Skeletal muscle satellite cell (primary cell): ENCODE data around the gene RHAG. TPM values are rescaled to one million over a fixed set of nuclear protein-coding genes. Genes with fewer than 3 reads are reported as not detected.
"Not testable (repeated sequence)": the region's sequence is repeated elsewhere in the genome, so short reads cannot be mapped to it uniquely, and the experiment has no call there.

ENCODE experiments used
- H3K27me3 ChIP-seq: 2 replicates; pipeline ENCODE4 v1.7.0; 2013; ENCODE audit warnings: low read length; ENCODE audit not compliant: control insufficient read depth, insufficient read depth
- H3K36me3 ChIP-seq: 2 replicates; pipeline ENCODE4 v1.7.0; 2013; ENCODE audit warnings: mild to moderate bottlenecking, control low read depth, low read length; ENCODE audit not compliant: insufficient read depth
- H3K4me1 ChIP-seq: 2 replicates; pipeline ENCODE4 v1.7.0; 2013; ENCODE audit warnings: low read length; ENCODE audit not compliant: control insufficient read depth, insufficient read depth
- H3K4me2 ChIP-seq: 2 replicates; pipeline ENCODE4 v1.7.0; 2013; ENCODE audit warnings: mild to moderate bottlenecking, low read length
- H3K4me3 ChIP-seq: 2 replicates; pipeline ENCODE4 v1.7.0; 2013; ENCODE audit warnings: low read length
- H3K9ac ChIP-seq: 2 replicates; pipeline ENCODE4 v1.7.0; 2013; ENCODE audit warnings: mild to moderate bottlenecking, low read depth, low read length, moderate library complexity
- H3K9me3 ChIP-seq: replicated peaks from 2 replicates; pipeline ENCODE4 v1.7.0; 2013; ENCODE audit warnings: mild to moderate bottlenecking, control low read depth, low read length
- total RNA-seq: library from RNA; depleted of rRNA; stranded (reverse); fragments of >200 nt; gene quantifications from 2 replicates; pipeline ENCODE4 v1.2.3, GENCODE V29; 2012; rRNA removed

RHAG gene
- not detected in 2 replicates for total RNA-seq

DNA sequence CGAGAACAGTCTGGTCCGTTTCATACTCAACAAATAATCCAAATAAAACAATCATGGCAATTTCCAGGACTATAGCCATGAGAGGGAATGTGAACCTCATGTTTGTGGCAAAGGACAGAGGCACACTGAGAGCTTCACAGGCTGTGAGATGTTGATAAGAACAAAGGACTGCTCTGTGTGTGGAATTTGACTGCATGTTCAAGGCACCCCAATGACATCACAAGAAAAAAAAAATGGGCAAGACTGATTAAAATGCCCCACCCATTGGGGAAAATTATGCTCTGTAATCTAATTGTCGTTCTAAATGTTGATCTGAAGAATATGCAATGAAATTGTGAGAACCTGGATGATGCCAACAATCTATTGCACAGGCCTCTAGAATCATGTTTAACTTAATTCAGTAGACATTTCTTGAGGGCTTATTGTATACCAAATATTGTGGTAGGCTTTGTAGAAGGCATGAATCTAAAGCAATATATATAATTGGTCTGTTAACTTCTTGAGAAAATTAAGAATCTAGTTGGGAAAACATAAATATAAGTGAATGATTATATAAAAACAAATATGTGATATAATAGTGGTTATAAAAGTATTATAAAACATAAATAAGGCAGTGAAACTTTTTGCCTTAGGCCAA is at the start of gene RHAG:
TSS of gene RHAG (minus strand) at position 127 of the 637 bp plus-strand sequence. CDS start at position 100, 27 bp downstream.
- no peaks in the 10 kb centered on the region for H3K36me3 ChIP-seq
- no peaks in the 10 kb centered on the region for H3K27me3 ChIP-seq
- no peaks in the 10 kb centered on the region for H3K9me3 ChIP-seq
- H3K9ac ChIP-seq: no peak within 1 kb of the TSS
- no peaks in the 10 kb centered on the region for H3K4me1 ChIP-seq
- H3K4me2 ChIP-seq: no peak within 1 kb of the TSS
- H3K4me3 ChIP-seq: no peak within 1 kb of the TSS

DNA sequence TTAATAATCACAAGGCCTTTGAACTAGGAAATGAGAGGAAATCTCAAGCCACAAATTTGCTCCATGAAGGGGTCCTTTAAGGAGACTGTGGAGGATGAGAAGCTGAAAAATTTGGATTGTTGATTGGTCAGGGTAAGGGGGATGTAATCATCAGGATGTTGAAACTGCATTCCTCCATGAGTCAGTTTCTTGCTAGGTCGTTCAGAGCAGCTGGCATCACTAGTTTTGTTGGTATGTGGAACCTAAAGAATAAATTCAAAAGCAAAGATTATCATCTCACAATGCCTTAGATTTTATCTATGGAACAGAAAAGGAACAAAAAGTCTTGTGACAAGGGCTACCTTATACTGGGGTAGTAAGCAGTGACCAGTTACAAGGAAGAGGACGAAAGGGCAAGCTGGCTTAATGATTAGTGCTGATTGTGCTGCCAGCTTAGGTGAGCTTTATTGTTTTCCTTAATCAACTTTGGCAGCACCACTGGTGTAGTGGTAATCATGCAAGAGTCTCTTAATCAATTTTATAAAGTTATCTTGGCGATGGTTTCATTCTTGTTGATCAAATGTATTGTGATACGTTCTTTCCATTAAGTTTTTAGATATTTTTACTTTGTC is 40.1 kb upstream of the RHAG start:
- H3K9me3 ChIP-seq: no peaks in the 10 kb centered on the region
- no peaks in the 10 kb centered on the region for H3K27me3 ChIP-seq
- no peak overlapping the region for H3K4me2 ChIP-seq
- no peaks in the 10 kb centered on the region for H3K36me3 ChIP-seq
- no peaks in the 10 kb centered on the region for H3K4me1 ChIP-seq
- H3K9ac ChIP-seq: no peak overlapping the region
- H3K4me3 ChIP-seq: no peak overlapping the region

DNA sequence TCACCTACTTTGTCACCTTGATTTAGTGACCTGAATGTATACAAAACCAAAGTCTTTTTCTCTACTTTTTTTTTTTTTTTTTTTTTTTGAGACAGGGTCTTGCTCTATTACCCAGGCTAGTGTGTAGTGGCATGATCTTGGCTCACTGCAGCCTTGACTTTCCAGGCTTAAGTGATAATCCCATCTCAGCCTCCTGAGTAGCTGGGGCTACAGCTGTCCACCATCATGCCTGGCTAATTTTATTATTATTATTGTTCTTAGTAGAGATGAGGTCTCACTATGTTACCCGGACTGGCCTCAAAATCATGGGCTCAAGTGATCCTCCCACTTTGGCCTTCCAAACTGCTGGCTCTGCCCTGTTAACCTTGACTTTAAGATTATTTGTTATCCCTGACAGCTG is 39.2 kb upstream of the RHAG start:
- Histone ChIP-seq H3K4me3 (no peak overlapping the region), H3K4me2 (no peak overlapping the region), H3K9me3 (no peaks in the 10 kb centered on the region), H3K9ac (no peak overlapping the region), H3K4me1 (no peaks in the 10 kb centered on the region), H3K27me3 (no peaks in the 10 kb centered on the region), H3K36me3 (no peaks in the 10 kb centered on the region)

DNA sequence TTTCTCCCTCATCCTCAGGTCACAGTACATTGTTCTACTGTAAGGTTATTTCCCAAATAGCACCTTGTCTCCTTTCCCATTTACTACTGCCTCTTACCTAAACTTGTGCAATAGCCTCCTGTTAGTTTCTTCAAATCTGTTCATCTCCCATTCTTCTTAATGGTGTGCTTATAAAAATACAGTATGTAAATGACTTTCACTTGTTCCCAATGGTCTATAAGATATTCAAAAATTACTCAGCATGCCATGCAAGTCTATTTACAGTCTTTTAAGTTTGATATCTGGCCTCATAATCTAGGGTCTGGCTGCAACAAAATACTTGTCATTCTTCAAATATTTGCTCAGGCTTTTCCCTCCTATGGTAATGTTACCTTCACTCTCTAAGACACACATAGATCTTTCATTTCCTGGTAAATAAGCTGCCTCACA is 31.5 kb upstream of the RHAG start:
- H3K36me3 ChIP-seq: no peaks in the 10 kb centered on the region
- H3K27me3 ChIP-seq: no peaks in the 10 kb centered on the region

DNA sequence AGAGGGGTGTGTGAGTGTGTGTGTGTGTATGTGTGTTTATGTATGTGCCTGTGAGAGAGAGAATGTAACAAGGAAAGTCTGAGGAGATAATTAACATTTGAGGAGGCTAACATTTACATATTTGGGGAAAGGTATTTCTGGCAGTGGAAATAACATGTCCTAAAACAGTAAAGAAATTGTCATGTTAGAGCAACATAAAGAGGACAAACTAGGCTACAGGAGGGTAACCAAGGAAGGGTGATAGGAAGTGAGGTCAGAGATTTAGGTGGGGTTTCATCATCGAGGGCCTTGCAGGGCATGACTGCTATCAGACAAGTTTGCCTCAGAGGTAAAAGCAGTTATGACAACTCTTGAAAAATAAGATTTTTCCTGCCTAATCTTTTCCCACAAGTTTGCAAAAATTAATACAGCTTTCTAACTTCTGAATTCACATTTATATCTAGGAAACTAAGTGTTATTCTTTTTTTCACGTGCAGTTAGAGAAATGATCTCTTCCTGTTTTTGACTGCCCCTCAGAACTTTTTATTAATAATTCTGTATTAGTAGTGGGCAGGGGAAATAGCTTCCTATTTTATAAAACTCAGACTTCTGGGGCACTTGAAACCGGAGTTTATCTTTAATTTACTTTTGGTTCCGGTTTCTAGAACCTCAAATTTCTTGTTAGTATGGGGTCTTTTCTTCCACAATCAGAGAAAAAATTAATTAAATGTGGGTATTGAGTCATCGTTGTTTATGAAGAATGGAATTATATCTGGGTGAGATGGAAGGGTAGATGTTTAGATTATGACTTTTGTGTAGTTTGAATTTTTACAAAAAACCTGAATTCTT is 30.5 kb upstream of the RHAG start:
- Histone ChIP-seq H3K4me3 (no peak overlapping the region), H3K9ac (no peak overlapping the region), H3K9me3 (no peaks in the 10 kb centered on the region), H3K27me3 (no peaks in the 10 kb centered on the region), H3K36me3 (no peaks in the 10 kb centered on the region), H3K4me2 (no peak overlapping the region), H3K4me1 (no peaks in the 10 kb centered on the region)

More for the DNA sequence above, 31.5 kb upstream of the RHAG start:
- H3K4me1 ChIP-seq: no peaks in the 10 kb centered on the region
- no peak overlapping the region for H3K4me2 ChIP-seq
- no peak overlapping the region for H3K9ac ChIP-seq
- no peaks in the 10 kb centered on the region for H3K9me3 ChIP-seq
- H3K4me3 ChIP-seq: no peak overlapping the region

DNA sequence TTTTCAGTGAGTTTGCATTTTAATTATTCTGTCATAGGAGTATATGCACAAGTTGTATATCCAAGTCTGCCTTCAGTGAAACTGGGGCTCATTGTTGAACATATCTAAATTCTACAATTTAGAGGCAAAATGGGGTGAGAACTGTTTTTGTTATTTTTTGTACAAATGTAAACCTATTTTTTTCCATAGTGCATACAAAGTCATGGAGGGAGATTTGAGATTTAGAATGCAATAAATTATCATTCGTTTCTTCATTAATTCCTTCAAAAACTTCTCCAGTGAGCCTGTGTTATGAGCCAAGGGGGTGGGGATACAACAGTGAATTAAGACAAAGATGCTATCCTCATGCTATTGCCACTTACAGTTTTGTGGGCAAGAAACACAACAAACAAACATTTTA is 29.8 kb upstream of the RHAG start:
- H3K36me3 ChIP-seq: no peaks in the 10 kb centered on the region
- H3K4me3 ChIP-seq: no peak overlapping the region
- H3K4me1 ChIP-seq: no peaks in the 10 kb centered on the region
- H3K4me2 ChIP-seq: no peak overlapping the region
- no peaks in the 10 kb centered on the region for H3K27me3 ChIP-seq
- H3K9ac ChIP-seq: no peak overlapping the region
- H3K9me3 ChIP-seq: no peaks in the 10 kb centered on the region

DNA sequence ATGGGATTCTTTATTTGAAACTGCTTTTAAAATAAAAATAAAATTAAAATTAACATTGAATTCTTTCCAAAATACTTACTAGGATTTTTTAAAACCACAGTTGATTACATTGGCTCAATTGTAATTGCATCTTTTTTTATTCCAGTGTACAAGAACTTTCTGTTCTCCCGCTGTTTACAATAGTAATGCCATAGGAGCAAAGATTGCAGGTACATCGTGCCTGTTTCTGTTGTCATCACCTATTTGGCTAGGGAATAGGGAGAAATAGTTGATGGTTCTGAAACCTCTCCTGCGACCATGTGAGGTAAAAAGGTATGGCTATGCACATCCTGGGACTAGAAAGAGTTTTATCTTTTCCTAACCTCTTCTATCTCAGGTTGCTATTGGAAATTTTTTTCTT is 28.2 kb upstream of the RHAG start:
- H3K9me3 ChIP-seq: no peaks in the 10 kb centered on the region
- H3K4me3 ChIP-seq: no peak overlapping the region
- H3K4me1 ChIP-seq: no peaks in the 10 kb centered on the region
- no peaks in the 10 kb centered on the region for H3K36me3 ChIP-seq
- H3K4me2 ChIP-seq: no peak overlapping the region
- H3K9ac ChIP-seq: no peak overlapping the region
- no peaks in the 10 kb centered on the region for H3K27me3 ChIP-seq

DNA sequence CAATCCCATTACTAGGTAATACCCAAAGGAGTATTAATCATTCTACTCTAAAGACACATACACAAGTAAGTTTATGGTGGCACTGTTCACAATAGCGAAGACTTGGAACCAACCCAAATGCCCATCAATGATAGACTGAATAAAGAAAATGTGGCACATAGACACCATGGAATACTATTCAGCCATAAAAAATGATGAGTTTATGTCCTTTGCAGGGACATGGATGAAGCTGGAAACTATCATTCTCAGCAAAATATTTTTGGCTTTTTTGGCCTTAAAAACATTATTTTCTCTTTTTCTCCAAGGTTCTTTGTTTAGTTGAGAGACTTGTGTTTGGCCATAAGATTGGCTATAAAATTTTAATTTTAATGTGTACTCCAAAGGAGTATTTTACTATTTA is 27.4 kb upstream of the RHAG start:
- H3K27me3 ChIP-seq, H3K4me3 ChIP-seq, H3K4me1 ChIP-seq, H3K9ac ChIP-seq, H3K4me2 ChIP-seq, H3K9me3 ChIP-seq, H3K36me3 ChIP-seq: not testable (repeated sequence)

DNA sequence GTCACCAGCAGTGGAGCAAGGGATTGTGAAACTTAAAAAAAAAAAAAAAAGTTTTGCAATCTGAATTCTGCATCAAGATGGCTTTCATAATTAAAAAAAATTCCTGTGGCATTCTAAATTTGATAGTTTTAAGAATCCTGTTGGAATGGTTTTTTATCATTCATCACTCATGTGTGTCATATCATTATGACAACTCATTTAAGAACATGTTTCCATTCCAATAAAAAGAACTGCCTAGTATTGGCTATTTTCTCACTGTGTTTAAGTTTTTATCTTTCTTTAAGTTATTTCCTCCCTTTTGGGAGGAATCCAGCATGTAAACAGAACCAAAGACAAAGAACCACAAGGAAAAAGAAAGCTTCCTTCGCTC is 26.2 kb upstream of the RHAG start:
- no peak overlapping the region for H3K4me2 ChIP-seq
- H3K27me3 ChIP-seq: no peaks in the 10 kb centered on the region
- no peaks in the 10 kb centered on the region for H3K4me1 ChIP-seq
- no peak overlapping the region for H3K4me3 ChIP-seq
- no peaks in the 10 kb centered on the region for H3K9me3 ChIP-seq
- no peak overlapping the region for H3K9ac ChIP-seq
- no peaks in the 10 kb centered on the region for H3K36me3 ChIP-seq

DNA sequence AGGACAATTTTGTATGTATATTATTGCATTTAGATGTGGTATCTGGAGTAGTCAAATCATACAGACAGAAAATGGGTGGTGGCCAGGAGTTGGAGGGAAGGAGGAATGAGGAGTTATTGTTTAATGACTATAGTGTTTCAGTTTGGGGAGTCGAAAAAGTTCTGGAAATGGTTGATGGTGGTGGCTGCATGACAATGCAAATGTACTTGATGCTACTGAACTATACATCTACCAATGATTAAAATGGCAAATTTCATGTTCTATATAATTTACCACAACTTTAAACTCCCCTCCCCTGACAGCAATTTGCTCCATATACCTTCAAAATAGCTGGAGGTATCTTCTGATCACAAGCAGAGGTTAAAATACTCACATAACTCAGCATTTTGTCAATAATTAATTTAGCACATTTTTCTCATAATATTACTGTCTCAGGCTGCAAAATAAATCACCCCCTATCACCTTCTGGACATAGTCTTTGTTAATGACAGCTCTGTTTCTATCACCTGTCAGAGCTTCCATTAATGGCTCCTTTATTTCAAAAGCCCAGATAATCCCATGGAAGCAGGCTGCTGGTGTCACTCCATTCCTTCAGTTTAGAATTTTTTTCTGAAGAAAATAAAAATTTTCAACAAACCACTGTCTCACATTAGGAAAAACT is 25.7 kb upstream of the RHAG start:
- Histone ChIP-seq H3K36me3 (no peaks in the 10 kb centered on the region), H3K4me3 (no peak overlapping the region), H3K9me3 (no peaks in the 10 kb centered on the region), H3K27me3 (no peaks in the 10 kb centered on the region), H3K4me1 (no peaks in the 10 kb centered on the region), H3K4me2 (no peak overlapping the region), H3K9ac (no peak overlapping the region)

DNA sequence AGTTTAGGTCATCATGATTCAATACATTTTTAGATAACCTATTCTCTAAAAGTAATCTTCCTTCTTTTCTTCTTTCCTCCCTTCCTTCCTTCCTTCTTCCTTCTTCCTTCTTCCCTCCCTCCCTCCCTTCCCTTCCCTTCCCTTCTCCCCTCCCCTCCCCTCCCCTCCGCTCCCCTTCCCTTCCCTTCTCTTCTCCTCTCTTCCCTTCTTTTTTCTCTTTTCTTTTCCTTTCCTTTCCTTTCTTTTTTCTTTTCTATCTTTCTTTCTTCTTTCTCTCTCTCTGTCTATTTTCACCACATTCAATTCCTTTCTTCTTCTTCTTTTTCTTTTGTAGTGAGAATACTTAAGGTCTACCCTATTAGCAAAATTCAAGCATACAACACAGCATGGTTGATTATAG is 17.3 kb upstream of the RHAG start:
- no peaks in the 10 kb centered on the region for H3K27me3 ChIP-seq
- no peaks in the 10 kb centered on the region for H3K4me1 ChIP-seq
- no peaks in the 10 kb centered on the region for H3K9me3 ChIP-seq
- H3K9ac ChIP-seq: no peak overlapping the region
- no peak overlapping the region for H3K4me3 ChIP-seq
- H3K36me3 ChIP-seq: no peaks in the 10 kb centered on the region
- H3K4me2 ChIP-seq: no peak overlapping the region
